MM.1S (cell line): ENCODE data around the gene APOH.

ENCODE experiments used
- EZH2phosphoT487 ChIP-seq: fragments of 300-600 bp; sonication (generic); IDR thresholded peaks from 2 replicates; pipeline ENCODE4 v1.6.1; 2018; ENCODE audit warnings: antibody characterized with exemption, low read length
- TF ChIP-seq, protein P1 (sequence below): fragments of 300-600 bp; sonication (generic); IDR thresholded peaks from 2 replicates; pipeline ENCODE4 v1.5.1; 2016; ENCODE audit warnings: antibody characterized with exemption, low read length, mixed read lengths

DNA sequence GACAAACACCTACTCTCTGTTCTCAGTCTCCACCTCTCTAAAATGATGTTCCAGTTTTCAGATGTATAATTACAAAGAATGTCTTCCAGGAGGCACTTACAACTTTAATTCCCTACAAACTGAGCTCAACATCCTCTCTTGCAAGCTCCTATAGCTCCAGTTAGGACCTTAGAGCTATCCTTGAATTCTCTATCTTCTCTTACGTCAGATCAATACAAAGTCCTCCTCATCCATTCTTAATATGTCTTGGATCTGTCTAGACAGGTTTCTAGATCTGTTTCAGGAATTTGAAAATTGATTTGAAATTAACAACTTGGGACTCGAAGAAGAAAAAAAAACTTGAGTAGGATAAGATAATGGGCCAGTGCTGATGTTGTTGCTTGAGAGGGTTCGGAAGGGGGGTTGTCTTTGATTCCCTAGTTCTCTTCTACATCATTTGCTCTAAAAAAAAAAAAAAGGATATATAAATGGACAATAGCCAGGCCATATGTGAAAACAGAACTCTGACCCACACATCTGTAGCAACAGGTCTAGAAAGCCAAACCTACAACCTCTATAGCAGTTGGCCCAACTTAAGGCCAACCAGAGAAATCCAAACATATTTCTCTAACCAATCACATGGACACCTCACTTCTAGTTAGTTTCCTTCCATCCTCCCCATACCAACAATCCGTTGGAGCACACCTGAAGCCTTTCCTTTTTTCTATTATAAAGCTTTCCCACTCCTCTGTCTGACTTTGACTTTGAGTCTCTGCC, 746 bp upstream of the APOH start:
- TF ChIP-seq EZH2phosphoT487, result no peak
- TF ChIP-seq, protein P1, sequence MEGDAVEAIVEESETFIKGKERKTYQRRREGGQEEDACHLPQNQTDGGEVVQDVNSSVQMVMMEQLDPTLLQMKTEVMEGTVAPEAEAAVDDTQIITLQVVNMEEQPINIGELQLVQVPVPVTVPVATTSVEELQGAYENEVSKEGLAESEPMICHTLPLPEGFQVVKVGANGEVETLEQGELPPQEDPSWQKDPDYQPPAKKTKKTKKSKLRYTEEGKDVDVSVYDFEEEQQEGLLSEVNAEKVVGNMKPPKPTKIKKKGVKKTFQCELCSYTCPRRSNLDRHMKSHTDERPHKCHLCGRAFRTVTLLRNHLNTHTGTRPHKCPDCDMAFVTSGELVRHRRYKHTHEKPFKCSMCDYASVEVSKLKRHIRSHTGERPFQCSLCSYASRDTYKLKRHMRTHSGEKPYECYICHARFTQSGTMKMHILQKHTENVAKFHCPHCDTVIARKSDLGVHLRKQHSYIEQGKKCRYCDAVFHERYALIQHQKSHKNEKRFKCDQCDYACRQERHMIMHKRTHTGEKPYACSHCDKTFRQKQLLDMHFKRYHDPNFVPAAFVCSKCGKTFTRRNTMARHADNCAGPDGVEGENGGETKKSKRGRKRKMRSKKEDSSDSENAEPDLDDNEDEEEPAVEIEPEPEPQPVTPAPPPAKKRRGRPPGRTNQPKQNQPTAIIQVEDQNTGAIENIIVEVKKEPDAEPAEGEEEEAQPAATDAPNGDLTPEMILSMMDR, result no peak
